ENCODE results near the gene ALKBH3. TPM values are rescaled to one million over a fixed set of nuclear protein-coding genes. Genes with fewer than 3 reads are reported as not detected.

ALKBH3 gene
- total RNA-seq, 2 experiments from 2014 or later, result 37.8 to 43.6 TPM

GRCh38 chr11:43903969-43904368 is 23.3 kb downstream of the ALKBH3 start:
- ATAC-seq (ENCODE audit: low read depth), result no peak
- Mint-ChIP-seq H3K4me3 (no peak overlapping the region), H3K27ac (no peak overlapping the region), H3K4me1 (peaks cover 3% of the 10 kb centered on the region), H3K9me3 (no peaks in the 10 kb centered on the region), H3K36me3 (peaks cover 15% of the 10 kb centered on the region), H3K27me3 (no peaks in the 10 kb centered on the region)
- POLR2A ChIA-PET, result no interaction called here
- DNase-seq, result no peak

GRCh38 chr11:43904742-43905535 is 24.3 kb downstream of the ALKBH3 start:
- Mint-ChIP-seq H3K36me3 (peaks cover 19% of the 10 kb centered on the region), H3K4me3 (no peak overlapping the region), H3K4me1 (peaks cover 3% of the 10 kb centered on the region), H3K27me3 (no peaks in the 10 kb centered on the region), H3K9me3 (no peaks in the 10 kb centered on the region), H3K27ac (no peak overlapping the region)
- no peak for ATAC-seq (ENCODE audit: low read depth)
- no peak for DNase-seq
- POLR2A ChIA-PET, result no interaction called here

- no peak for DNase-seq
- POLR2A ChIA-PET, result no interaction called here
- Mint-ChIP-seq H3K27ac (no peak overlapping the region), H3K36me3 (peaks cover 20% of the 10 kb centered on the region), H3K4me1 (peaks cover 3% of the 10 kb centered on the region), H3K27me3 (no peaks in the 10 kb centered on the region), H3K4me3 (no peak overlapping the region), H3K9me3 (no peaks in the 10 kb centered on the region)
- ATAC-seq (ENCODE audit: low read depth), result no peak
Observed at GRCh38 chr11:43905813-43906241, 25.2 kb downstream of the ALKBH3 start.

- no peaks in the 10 kb centered on the region for H3K27me3 Mint-ChIP-seq
- ATAC-seq (ENCODE audit: low read depth) (no peak), DNase-seq (no peak)
- H3K9me3 Mint-ChIP-seq, result no peaks in the 10 kb centered on the region
- H3K36me3 Mint-ChIP-seq, result peaks cover 20% of the 10 kb centered on the region
- H3K27ac Mint-ChIP-seq, result no peak overlapping the region
- H3K4me3 Mint-ChIP-seq, result no peak overlapping the region
- peaks cover 3% of the 10 kb centered on the region for H3K4me1 Mint-ChIP-seq
- POLR2A ChIA-PET, result no interaction called here
Observed at GRCh38 chr11:43907028-43907975, 26.7 kb downstream of the ALKBH3 start.

- ATAC-seq (ENCODE audit: low read depth) (no peak), DNase-seq (no peak)
- no peak overlapping the region for H3K4me3 Mint-ChIP-seq
- no peaks in the 10 kb centered on the region for H3K9me3 Mint-ChIP-seq
- POLR2A ChIA-PET, result no interaction called here
- H3K36me3 Mint-ChIP-seq, result peaks cover 20% of the 10 kb centered on the region
- H3K27ac Mint-ChIP-seq, result no peak overlapping the region
- peaks cover 3% of the 10 kb centered on the region for H3K4me1 Mint-ChIP-seq
- no peaks in the 10 kb centered on the region for H3K27me3 Mint-ChIP-seq
Observed at GRCh38 chr11:43908191-43908590, 27.6 kb downstream of the ALKBH3 start.

- ATAC-seq (ENCODE audit: low read depth), result no peak
- H3K27ac Mint-ChIP-seq, result no peak overlapping the region
- peaks cover 3% of the 10 kb centered on the region for H3K4me1 Mint-ChIP-seq
- H3K36me3 Mint-ChIP-seq, result peaks cover 22% of the 10 kb centered on the region
- no peaks in the 10 kb centered on the region for H3K27me3 Mint-ChIP-seq
- no peak overlapping the region for H3K4me3 Mint-ChIP-seq
- no peak for DNase-seq
- no peaks in the 10 kb centered on the region for H3K9me3 Mint-ChIP-seq
- POLR2A ChIA-PET, result no interaction called here
Observed at GRCh38 chr11:43908683-43909082, 28.1 kb downstream of the ALKBH3 start.

GRCh38 chr11:43913829-43914380 is 33.3 kb downstream of the ALKBH3 start:
- ATAC-seq (ENCODE audit: low read depth), result no peak
- POLR2A ChIA-PET, result no interaction called here
- Mint-ChIP-seq H3K4me1 (no peaks in the 10 kb centered on the region), H3K27me3 (no peaks in the 10 kb centered on the region), H3K9me3 (no peaks in the 10 kb centered on the region), H3K36me3 (peaks cover 21% of the 10 kb centered on the region), H3K27ac (no peak overlapping the region), H3K4me3 (no peak overlapping the region)
- no peak for DNase-seq

GRCh38 chr11:43914466-43914865 is 33.8 kb downstream of the ALKBH3 start:
- Mint-ChIP-seq H3K27ac (no peak overlapping the region), H3K27me3 (no peaks in the 10 kb centered on the region), H3K4me3 (no peak overlapping the region), H3K4me1 (no peaks in the 10 kb centered on the region), H3K36me3 (peaks cover 23% of the 10 kb centered on the region), H3K9me3 (no peaks in the 10 kb centered on the region)
- DNase-seq (no peak), ATAC-seq (ENCODE audit: low read depth) (no peak)
- POLR2A ChIA-PET, result no interaction called here

GRCh38 chr11:43916621-43917020 is 36.0 kb downstream of the ALKBH3 start:
- peaks cover 4% of the 10 kb centered on the region for H3K4me1 Mint-ChIP-seq
- ATAC-seq (ENCODE audit: low read depth), result no peak
- POLR2A ChIA-PET, result interaction anchor here (0.5 kb wide), 1 partner anchor 40 kb away, joined by 5 read pairs; no protein-coding TSS in a partner anchor
- H3K4me3 Mint-ChIP-seq, result no peak overlapping the region
- H3K36me3 Mint-ChIP-seq, result peaks cover 30% of the 10 kb centered on the region
- H3K27me3 Mint-ChIP-seq, result no peaks in the 10 kb centered on the region
- no peak overlapping the region for H3K27ac Mint-ChIP-seq
- DNase-seq, result no peak
- no peaks in the 10 kb centered on the region for H3K9me3 Mint-ChIP-seq

- DNase-seq (no peak), ATAC-seq (ENCODE audit: low read depth) (no peak)
- Mint-ChIP-seq H3K9me3 (no peaks in the 10 kb centered on the region), H3K36me3 (peaks cover 29% of the 10 kb centered on the region), H3K27me3 (no peaks in the 10 kb centered on the region), H3K4me3 (no peak overlapping the region), H3K27ac (no peak overlapping the region), H3K4me1 (peaks cover 4% of the 10 kb centered on the region)
- POLR2A ChIA-PET, result no interaction called here
Observed at GRCh38 chr11:43917851-43918250, 37.2 kb downstream of the ALKBH3 start.

- Mint-ChIP-seq H3K27me3 (no peaks in the 10 kb centered on the region), H3K4me3 (no peak overlapping the region), H3K4me1 (peaks cover 4% of the 10 kb centered on the region), H3K9me3 (no peaks in the 10 kb centered on the region), H3K27ac (no peak overlapping the region), H3K36me3 (peaks cover 26% of the 10 kb centered on the region)
- ATAC-seq (ENCODE audit: low read depth), result no peak
- POLR2A ChIA-PET, result interaction anchor here (1.2 kb wide), 1 partner anchor 30 kb away, joined by 3 read pairs; no protein-coding TSS in a partner anchor
- DNase-seq, result no peak
Observed at GRCh38 chr11:43918662-43919061, 38.0 kb downstream of the ALKBH3 start.

GRCh38 chr11:43919852-43920597 is 39.4 kb downstream of the ALKBH3 start:
- H3K27me3 Mint-ChIP-seq, result no peaks in the 10 kb centered on the region
- DNase-seq (no peak), ATAC-seq (ENCODE audit: low read depth) (no peak)
- H3K36me3 Mint-ChIP-seq, result peaks cover 22% of the 10 kb centered on the region
- POLR2A ChIA-PET, result interaction anchor here (1.2 kb wide), 1 partner anchor 32 kb away, joined by 3 read pairs; no protein-coding TSS in a partner anchor
- peaks cover 4% of the 10 kb centered on the region for H3K4me1 Mint-ChIP-seq
- H3K9me3 Mint-ChIP-seq, result no peaks in the 10 kb centered on the region
- no peak overlapping the region for H3K27ac Mint-ChIP-seq
- H3K4me3 Mint-ChIP-seq, result no peak overlapping the region
